HG03460 (cell line): ENCODE results near the gene TCEAL3.
A peak's percentile ranks its signal among the peaks of the same experiment; 100 is the strongest.
"Not testable (repeated sequence)": the region's sequence is repeated elsewhere in the genome, so short reads cannot be mapped to it uniquely, and the experiment has no call there.

Experiments
- ATAC-seq: cut with Tn5 transposase; IDR thresholded peaks from one replicate; pipeline ENCODE4 v1.9.1; 2021; ENCODE audit not compliant: unreplicated experiment

The TCEAL3 gene

GRCh38 chrX:103607364-103608305 is at the start of gene TCEAL3:
Gene TCEAL3 (plus strand): TSS chrX:103607963. CDS start chrX:103609065, 1,102 bp downstream.
- ATAC-seq, result peak; percentile 79

- no peak for ATAC-seq
Measured at GRCh38 chrX:103560256-103560655, 47.5 kb upstream of the TCEAL3 start.

DNA sequence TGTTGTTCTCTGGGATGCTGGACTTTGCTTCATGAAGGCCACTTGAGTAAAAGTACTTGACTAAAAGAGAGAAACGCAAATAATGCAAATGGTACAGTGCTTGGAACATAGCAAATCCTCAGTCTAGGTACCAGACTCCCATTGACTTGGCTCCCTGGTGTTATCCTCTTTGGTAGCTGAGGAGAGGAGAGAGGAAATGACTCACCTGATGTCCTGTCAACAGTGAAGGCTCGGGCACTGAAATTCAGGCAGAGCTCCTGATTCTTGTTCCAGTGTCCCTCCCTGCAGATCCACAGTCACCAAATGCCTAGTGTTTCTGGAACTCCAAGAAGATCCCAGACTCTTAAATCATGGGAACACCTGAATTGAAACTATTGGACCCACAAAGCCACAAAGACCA is 45.0 kb upstream of the TCEAL3 start:
- ATAC-seq, result no peak

DNA sequence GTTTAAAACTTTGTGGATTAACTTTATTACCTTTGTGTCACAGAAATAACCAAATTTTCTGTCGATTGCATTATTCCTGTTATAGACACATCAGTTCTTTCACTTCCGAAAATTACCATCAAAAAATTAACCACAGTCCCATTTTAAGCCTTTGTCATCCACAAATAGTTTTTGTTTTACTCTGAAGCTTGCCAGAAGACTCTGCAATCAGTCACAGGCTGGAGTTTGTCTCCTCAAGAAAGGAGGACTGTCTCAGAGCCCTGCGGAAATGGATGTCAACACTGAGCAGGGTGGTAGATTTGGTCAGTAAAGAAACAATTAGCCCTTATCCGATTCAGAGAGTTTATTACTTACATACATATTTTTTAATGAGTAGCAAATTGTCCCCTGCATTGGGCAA is 42.6 kb upstream of the TCEAL3 start:
- ATAC-seq, result no peak

DNA sequence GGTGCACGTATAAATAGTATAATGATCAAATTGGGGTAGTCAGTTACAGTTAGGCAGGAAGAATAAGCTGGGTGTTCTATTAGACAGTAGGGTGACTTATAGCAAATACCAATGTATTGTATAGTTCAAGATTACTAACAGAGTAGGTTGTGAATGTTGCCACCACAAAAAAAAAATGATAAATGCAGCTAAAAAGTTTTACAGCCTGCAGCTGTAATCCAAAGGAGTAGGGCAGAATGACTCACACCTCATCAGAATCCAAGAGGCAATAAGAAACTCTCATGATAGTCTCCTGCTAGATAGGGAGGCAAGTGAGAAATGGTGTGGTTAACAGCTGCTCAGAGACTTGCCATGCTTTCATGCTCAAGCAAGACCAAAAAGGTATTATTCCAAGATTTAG is 42.0 kb upstream of the TCEAL3 start:
- no peak for ATAC-seq

DNA sequence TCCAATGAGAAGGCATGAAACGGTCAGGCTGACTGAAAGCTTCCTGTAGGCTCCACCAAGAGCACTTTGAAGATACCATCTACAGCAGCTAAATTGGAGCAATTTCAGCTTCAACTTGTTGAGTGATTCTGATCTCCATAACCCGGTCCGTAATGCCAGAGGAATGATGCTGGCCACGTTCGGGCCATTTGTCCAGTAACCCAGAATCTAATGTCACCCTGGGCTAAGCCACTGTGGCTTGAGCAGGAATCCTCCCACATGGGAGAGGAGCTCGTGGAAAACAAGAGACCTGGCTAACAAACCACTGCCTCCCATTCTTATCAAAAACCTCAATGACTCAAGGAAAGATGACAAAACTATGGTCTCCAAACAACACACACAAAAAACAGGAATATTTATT is 36.6 kb upstream of the TCEAL3 start:
- ATAC-seq, result no peak

GRCh38 chrX:103571726-103572125 is 36.0 kb upstream of the TCEAL3 start:
- no peak for ATAC-seq

GRCh38 chrX:103573202-103573601 is 34.6 kb upstream of the TCEAL3 start:
- no peak for ATAC-seq

DNA sequence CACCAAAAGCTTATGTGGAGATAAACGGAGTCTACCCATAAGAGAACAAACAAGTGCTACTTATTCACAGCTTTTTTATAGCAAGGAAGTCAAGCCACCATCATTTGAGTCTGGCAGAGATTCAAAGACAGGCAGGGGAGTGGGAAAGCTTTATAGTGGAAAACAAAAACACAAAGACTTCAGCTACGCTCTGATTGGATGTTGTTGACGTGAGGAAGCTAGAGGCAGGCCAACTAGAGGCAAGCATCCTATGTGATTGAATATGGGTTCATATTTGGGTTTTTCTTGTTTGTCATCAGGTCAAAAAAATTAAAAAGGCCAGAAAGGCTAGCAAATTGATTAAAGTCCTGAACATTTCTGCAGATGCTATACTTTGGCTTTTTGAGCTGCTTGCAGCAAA is 23.2 kb upstream of the TCEAL3 start:
- no peak for ATAC-seq

GRCh38 chrX:103585411-103586313 is 22.1 kb upstream of the TCEAL3 start, which contains the start of gene TCEAL4:
Gene TCEAL4 (plus strand): TSS chrX:103585515. CDS start chrX:103586676, 1,161 bp downstream.
- peak; percentile 78 for ATAC-seq

- ATAC-seq, result peak; percentile 24
Measured at GRCh38 chrX:103586314-103586646, 21.5 kb upstream of the TCEAL3 start.

GRCh38 chrX:103586659-103587058 is 21.1 kb upstream of the TCEAL3 start:
- no peak for ATAC-seq

DNA sequence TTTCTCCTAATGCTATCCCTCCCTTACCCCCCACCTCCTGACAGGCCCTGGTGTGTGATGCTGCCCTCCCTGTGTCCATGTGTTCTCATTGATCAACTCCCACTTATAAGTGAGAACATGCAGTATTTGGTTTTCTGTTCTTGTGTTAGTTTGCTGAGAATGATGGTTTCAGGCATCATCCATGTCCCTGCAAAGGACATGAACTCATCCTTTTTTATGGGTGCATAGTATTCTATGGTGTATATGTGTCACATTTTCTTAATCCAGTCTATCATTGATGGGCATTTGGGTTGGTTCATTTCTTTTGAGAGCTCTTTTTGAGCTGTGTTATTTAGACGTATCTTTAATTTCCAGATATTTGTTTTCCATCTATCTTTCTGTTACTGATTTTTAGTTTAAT is 15.5 kb upstream of the TCEAL3 start:
- not testable (repeated sequence) for ATAC-seq

DNA sequence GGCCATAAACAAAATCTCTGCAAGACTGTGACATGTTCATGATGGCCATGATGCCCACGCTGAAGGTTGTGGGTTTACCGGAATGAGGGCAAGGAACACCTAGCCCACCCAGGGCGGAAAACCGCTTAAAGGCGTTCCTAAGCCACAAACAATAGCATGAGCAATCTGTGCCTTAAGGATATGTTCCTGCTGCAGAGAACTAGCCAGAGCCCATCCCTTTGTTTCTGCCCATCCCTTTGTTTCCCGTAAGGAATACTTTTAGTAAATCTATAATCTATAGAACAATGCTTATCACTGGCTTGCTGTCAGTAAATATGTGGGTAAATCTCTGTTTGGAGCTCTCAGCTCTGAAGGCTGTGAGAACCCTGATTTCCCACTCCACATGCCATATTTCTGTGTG is 12.6 kb upstream of the TCEAL3 start:
- ATAC-seq, result not testable (repeated sequence)

GRCh38 chrX:103608306-103608963 is 672 bp downstream of the TCEAL3 start:
- peak; percentile 21 for ATAC-seq

- ATAC-seq, result no peak
Measured at GRCh38 chrX:103610282-103610681, 2.5 kb downstream of the TCEAL3 start.

GRCh38 chrX:103613362-103613890 is 5.7 kb downstream of the TCEAL3 start:
- no peak for ATAC-seq

- no peak for ATAC-seq
Measured at GRCh38 chrX:103614999-103615398, 7.2 kb downstream of the TCEAL3 start.

- no peak for ATAC-seq
Measured at GRCh38 chrX:103615781-103616371, 8.1 kb downstream of the TCEAL3 start.

DNA sequence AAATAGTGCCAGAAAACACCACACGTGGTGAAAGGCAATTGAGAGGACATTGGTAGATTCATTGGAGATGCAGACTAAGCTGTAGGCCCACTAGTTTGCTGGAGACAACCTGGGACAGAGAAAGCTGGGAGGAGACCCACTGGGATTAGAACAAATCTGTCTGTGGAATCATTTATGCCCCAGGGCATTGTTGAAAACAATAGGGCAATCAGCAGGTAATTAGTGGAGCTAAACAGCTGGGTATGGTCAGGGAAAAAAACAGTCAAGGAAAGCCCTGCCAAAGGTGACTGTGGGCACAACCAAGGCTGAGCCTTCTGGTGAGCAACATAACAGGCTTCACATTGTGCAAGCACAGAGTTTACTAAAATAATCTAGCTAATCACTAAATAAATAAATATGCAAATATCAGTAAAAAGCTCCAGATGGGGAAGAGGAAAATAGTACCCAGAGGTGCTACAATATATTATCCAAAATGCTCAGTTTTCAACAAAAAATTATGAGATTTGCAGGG is 9.0 kb downstream of the TCEAL3 start:
- ATAC-seq, result no peak
